Activated CD8-positive, alpha-beta memory T cell treated with anti-CD3 and anti-CD28 coated beads, Interleukin-2, amount 50 U/mL, for 24 hours (primary cell): ENCODE results near the gene HELLS.
"Not testable (repeated sequence)": the region's sequence is repeated elsewhere in the genome, so short reads cannot be mapped to it uniquely, and the experiment has no call there.

Experiments used
- DNase-seq: peaks from one replicate; pipeline ENCODE4 v3.0.0-alpha.2; 2020; ENCODE audit errors: extremely low read depth

The HELLS gene

GRCh38 chr10:94607111-94607510 lies 61.5 kb downstream of the HELLS start:
- DNase-seq = no peak

- DNase-seq = no peak
Observed at GRCh38 chr10:94608559-94608958, 63.0 kb downstream of the HELLS start.

GRCh38 chr10:94614558-94614957 lies 69.0 kb downstream of the HELLS start:
- DNase-seq = no peak

- DNase-seq = no peak
Observed at GRCh38 chr10:94617389-94617944, 71.9 kb downstream of the HELLS start.

GRCh38 chr10:94622666-94623205 lies 77.1 kb downstream of the HELLS start:
- DNase-seq = no peak

- DNase-seq = no peak
Observed at GRCh38 chr10:94623572-94623971, 78.0 kb downstream of the HELLS start.

GRCh38 chr10:94626476-94626875 lies 80.9 kb downstream of the HELLS start:
- no peak for DNase-seq

GRCh38 chr10:94627511-94627910 lies 81.9 kb downstream of the HELLS start:
- no peak for DNase-seq

- DNase-seq = no peak
Observed at GRCh38 chr10:94630017-94630688, 84.6 kb downstream of the HELLS start.

- DNase-seq = no peak
Observed at GRCh38 chr10:94631077-94631875, 85.7 kb downstream of the HELLS start.

GRCh38 chr10:94632954-94633353 lies 87.4 kb downstream of the HELLS start:
- DNase-seq = no peak

- not testable (repeated sequence) for DNase-seq
Observed at GRCh38 chr10:94638097-94638496, 92.5 kb downstream of the HELLS start.

- DNase-seq = no peak
Observed at GRCh38 chr10:94639902-94640301, 94.3 kb downstream of the HELLS start.

- DNase-seq = no peak
Observed at GRCh38 chr10:94640562-94640961, 95.0 kb downstream of the HELLS start.

GRCh38 chr10:94641480-94641879 lies 95.9 kb downstream of the HELLS start:
- DNase-seq = no peak

GRCh38 chr10:94644352-94644751 lies 98.8 kb downstream of the HELLS start:
- no peak for DNase-seq

- DNase-seq = no peak
Observed at GRCh38 chr10:94645285-94645684, 99.7 kb downstream of the HELLS start.
